DND-41 (cell line): ENCODE results near the gene SLC35F4.

ENCODE experiments used
- ATAC-seq: fragments of 200-7000 bp; cut with Tn5 transposase; 3 replicates; pipeline ENCODE4 v1.9.1; 2021; ENCODE audit warnings: low read depth; ENCODE audit not compliant: insufficient read depth
- DNase-seq: peaks from one replicate; pipeline ENCODE4 v3.0.0-alpha.2; 2020
- H2AFZ ChIP-seq: 2 replicates; pipeline ENCODE4 v1.6.0; 2012; ENCODE audit warnings: low read depth, low read length
- H3K27ac ChIP-seq: 2 replicates; pipeline ENCODE4 v1.5.1; 2012; ENCODE audit warnings: low read length, inconsistent platforms
- H3K27me3 ChIP-seq: fragments of 200-600 bp; sonication (generic); 2 replicates; pipeline ENCODE4 v1.6.0; 2012; ENCODE audit warnings: low read length, mild to moderate bottlenecking, inconsistent platforms; ENCODE audit not compliant: insufficient read depth, poor library complexity
- H3K36me3 ChIP-seq: 2 replicates; pipeline ENCODE4 v1.5.1; 2012; ENCODE audit warnings: low read length, inconsistent platforms; ENCODE audit not compliant: insufficient read depth
- H3K4me1 ChIP-seq: 2 replicates; pipeline ENCODE4 v1.5.1; 2012; ENCODE audit warnings: mild to moderate bottlenecking, low read length; ENCODE audit not compliant: insufficient read depth
- H3K4me2 ChIP-seq: 2 replicates; pipeline ENCODE4 v1.6.0; 2012; ENCODE audit warnings: mild to moderate bottlenecking, moderate library complexity, low read length, inconsistent platforms; ENCODE audit not compliant: insufficient read depth
- H3K4me3 ChIP-seq, 2 experiments: fragments of 200-600 bp in 1 of 2; shearing (Covaris generic) in 1 of 2; 2 replicates each; pipeline ENCODE4 v1.5.1; 2012 to 2016; ENCODE audit warnings: inconsistent platforms in 2 of 2, low read length in 2 of 2, mild to moderate bottlenecking in 2 of 2, low read depth in 1 of 2, moderate library complexity in 1 of 2
- H3K79me2 ChIP-seq: 2 replicates; pipeline ENCODE4 v1.6.0; 2012; ENCODE audit warnings: low read length, inconsistent platforms; ENCODE audit not compliant: insufficient read depth
- H3K9ac ChIP-seq: 2 replicates; pipeline ENCODE4 v1.6.0; 2012; ENCODE audit warnings: low read depth, mild to moderate bottlenecking, inconsistent platforms, low read length, moderate library complexity
- H3K9me3 ChIP-seq: 2 replicates; pipeline ENCODE4 v1.5.1; 2012; ENCODE audit warnings: low read length, moderate library complexity, mild to moderate bottlenecking, inconsistent platforms; ENCODE audit not compliant: insufficient read depth, severe bottlenecking
- H4K20me1 ChIP-seq: 2 replicates; pipeline ENCODE4 v1.6.0; 2012; ENCODE audit warnings: low read length; ENCODE audit not compliant: insufficient read depth
- CTCF ChIP-seq: IDR thresholded peaks from 2 replicates; pipeline ENCODE4 v1.5.1; 2012; ENCODE audit warnings: borderline replicate concordance, low read length, moderate library complexity, mild to moderate bottlenecking; ENCODE audit not compliant: poor library complexity, severe bottlenecking; ENCODE audit errors: extremely low read depth
- EZH2 ChIP-seq: IDR thresholded peaks from 3 replicates; pipeline ENCODE4 v1.6.1; 2012; ENCODE audit warnings: borderline replicate concordance, low read depth, mild to moderate bottlenecking, moderate library complexity, low read length, inconsistent platforms; ENCODE audit not compliant: severe bottlenecking

Gene SLC35F4

DNA sequence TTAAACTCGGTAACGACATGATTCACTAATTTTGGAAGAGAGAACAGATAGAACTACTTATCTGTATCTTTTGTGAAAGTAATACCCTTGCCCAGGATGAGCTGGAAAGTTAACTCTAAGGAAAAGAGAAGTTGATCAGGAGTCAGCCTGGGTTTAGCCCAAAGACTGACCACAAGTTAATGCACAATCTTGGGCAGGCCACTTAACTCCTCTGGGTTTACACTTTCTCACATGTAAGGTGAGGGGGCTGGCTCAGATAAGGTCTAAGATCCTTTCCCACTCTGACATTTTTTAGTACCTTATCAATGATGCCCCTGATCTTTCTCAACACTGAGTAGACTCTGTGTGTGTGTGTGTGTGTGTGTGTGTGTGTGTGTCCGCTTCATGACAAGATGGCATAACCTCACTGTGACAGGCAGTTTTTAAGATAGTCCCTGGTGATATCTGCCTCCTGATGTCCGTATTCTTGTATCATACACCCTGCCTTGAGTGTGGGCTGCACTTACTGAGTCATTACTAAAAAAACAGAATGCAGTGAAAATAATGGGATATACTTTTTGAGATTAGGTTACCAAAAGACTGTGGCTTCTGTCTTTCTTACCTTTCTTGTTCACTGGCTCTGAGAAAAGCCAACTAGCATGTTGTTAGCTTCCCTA lies 316.0 kb downstream of the SLC35F4 start:
- Histone ChIP-seq H4K20me1 (no peaks in the 10 kb centered on the region), H3K36me3 (no peaks in the 10 kb centered on the region), H3K4me3 (no peak overlapping the region), H3K79me2 (no peaks in the 10 kb centered on the region), H3K9me3 (no peaks in the 10 kb centered on the region), H3K4me2 (no peak overlapping the region), H3K9ac (no peak overlapping the region), H3K27ac (no peak overlapping the region), H3K27me3 (no peaks in the 10 kb centered on the region), H3K4me1 (no peaks in the 10 kb centered on the region), H2AFZ (no peak overlapping the region)
- DNase-seq (no peak), ATAC-seq (no peak)
- TF ChIP-seq EZH2, result no peak
- TF ChIP-seq CTCF, result no peak

DNA sequence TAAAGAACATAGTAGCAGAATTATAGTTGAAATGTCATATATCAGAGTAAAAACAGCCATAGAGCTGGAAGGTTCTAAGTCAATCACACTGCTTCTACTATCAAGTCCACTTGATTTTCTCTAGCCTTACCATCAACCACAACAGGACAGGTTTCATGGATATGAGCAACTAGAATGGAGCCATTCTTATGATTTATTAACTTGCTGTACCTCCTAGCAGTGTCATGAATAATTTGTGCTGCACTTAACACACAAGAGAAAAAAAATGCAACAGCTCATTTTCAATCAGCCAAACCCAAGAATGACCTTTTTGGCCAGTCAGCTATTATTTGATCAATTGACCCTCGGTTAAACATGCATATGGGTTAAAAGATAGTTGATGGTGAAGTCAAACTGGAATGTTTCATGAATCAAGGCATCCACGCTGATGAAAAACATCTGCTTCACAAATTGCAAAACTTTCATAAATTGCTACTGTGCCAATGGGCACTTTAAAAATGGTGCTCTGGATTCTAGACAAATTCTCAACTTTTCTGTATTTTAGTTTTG lies 316.8 kb downstream of the SLC35F4 start:
- Histone ChIP-seq H3K36me3 (no peaks in the 10 kb centered on the region), H3K27ac (no peak overlapping the region), H2AFZ (no peak overlapping the region), H3K9me3 (no peaks in the 10 kb centered on the region), H3K4me2 (no peak overlapping the region), H3K27me3 (no peaks in the 10 kb centered on the region), H3K9ac (no peak overlapping the region), H3K79me2 (no peaks in the 10 kb centered on the region), H4K20me1 (no peaks in the 10 kb centered on the region), H3K4me1 (no peaks in the 10 kb centered on the region), H3K4me3 (no peak overlapping the region)
- ATAC-seq (no peak), DNase-seq (no peak)
- TF ChIP-seq CTCF (no peak), EZH2 (no peak)

DNA sequence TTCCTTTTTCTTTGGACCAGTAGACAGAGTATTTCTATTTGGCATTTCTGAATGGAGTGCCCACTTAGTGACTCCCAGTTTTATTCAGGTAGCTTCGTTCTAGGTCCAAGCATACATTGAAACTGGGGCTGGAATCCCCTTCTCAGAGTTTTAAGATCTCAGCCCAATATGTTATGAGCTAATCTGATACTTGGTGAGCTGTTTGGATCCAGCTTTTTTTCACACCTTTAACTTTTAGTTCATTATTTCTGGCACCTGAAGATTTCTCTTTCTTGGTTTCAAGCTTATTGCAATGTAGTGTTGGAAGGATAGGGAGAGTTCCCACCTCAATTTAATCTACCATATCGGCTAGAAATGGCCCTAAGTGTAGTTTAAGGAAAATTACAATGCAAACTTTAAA lies 318.8 kb downstream of the SLC35F4 start:
- Histone ChIP-seq H3K4me3 (no peak overlapping the region), H3K4me2 (no peak overlapping the region), H3K4me1 (no peaks in the 10 kb centered on the region), H3K27ac (no peak overlapping the region), H3K27me3 (no peaks in the 10 kb centered on the region), H4K20me1 (no peaks in the 10 kb centered on the region), H3K79me2 (no peaks in the 10 kb centered on the region), H3K36me3 (no peaks in the 10 kb centered on the region), H3K9ac (no peak overlapping the region), H2AFZ (no peak overlapping the region), H3K9me3 (no peaks in the 10 kb centered on the region)
- ATAC-seq, result no peak
- no peak for DNase-seq
- no peak for TF ChIP-seq CTCF
- no peak for TF ChIP-seq EZH2

- Histone ChIP-seq H3K9ac (no peak overlapping the region), H2AFZ (no peak overlapping the region), H3K79me2 (no peaks in the 10 kb centered on the region), H3K27me3 (peaks cover 11% of the 10 kb centered on the region), H3K4me2 (no peak overlapping the region), H3K4me1 (no peaks in the 10 kb centered on the region), H3K27ac (no peak overlapping the region), H3K9me3 (no peaks in the 10 kb centered on the region), H3K4me3 (no peak overlapping the region), H4K20me1 (no peaks in the 10 kb centered on the region), H3K36me3 (no peaks in the 10 kb centered on the region)
- ATAC-seq, result 0 out of 3 replicates have a peak, but pooled peaks have one; percentile 37
- TF ChIP-seq EZH2, result no peak
- peak; percentile 68 for TF ChIP-seq CTCF
- peak; percentile 22 for DNase-seq
These were observed 332.7 kb downstream of the SLC35F4 start for GRCh38 chr14:57533214-57533613.
